K562 (cell line): ENCODE data around the gene SLC25A4. TPM values are rescaled to one million over a fixed set of nuclear protein-coding genes. Genes with fewer than 3 reads are reported as not detected.
A peak's percentile ranks its signal among the peaks of the same experiment; 100 is the strongest.

ENCODE experiments used
- CTCFL ChIP-seq: IDR thresholded peaks from 2 replicates; pipeline ENCODE4 v1.6.1; 2011; ENCODE audit warnings: borderline replicate concordance, low read depth, mild to moderate bottlenecking, moderate library complexity, low read length; ENCODE audit not compliant: insufficient read depth, poor library complexity, severe bottlenecking
- E2F6 ChIP-seq, 2 experiments: IDR thresholded peaks; 2 replicates each; pipeline ENCODE4 v1.6.1; 2011; ENCODE audit warnings: borderline replicate concordance in 1 of 2, control low read depth in 1 of 2, low read depth in 1 of 2, low read length in 1 of 2, mild to moderate bottlenecking in 1 of 2, mixed read lengths in 1 of 2, moderate library complexity in 1 of 2; ENCODE audit not compliant: insufficient read depth in 1 of 2, insufficient read length in 1 of 2, poor library complexity in 1 of 2, severe bottlenecking in 1 of 2; ENCODE audit errors: extremely low read depth in 1 of 2
- ELF1 ChIP-seq: fragments of 200-800 bp; sonication (Bioruptor generic); IDR thresholded peaks from 2 replicates; pipeline ENCODE4 v1.6.1; 2016; ENCODE audit warnings: missing genetic modification characterization, missing compliant biosample characterization
- GABPA ChIP-seq: fragments of 200-800 bp; sonication (Bioruptor generic); conservative IDR thresholded peaks from 2 replicates; pipeline ENCODE4 v1.6.1; 2016; ENCODE audit warnings: low read depth, missing genetic modification characterization, missing compliant biosample characterization
- HEY1 ChIP-seq: fragments of 250-450 bp; sonication (Bioruptor Pico); IDR thresholded peaks from 2 replicates; pipeline ENCODE4 v1.5.0; 2020; ENCODE audit warnings: mild to moderate bottlenecking, moderate library complexity, borderline replicate concordance
- HNRNPL ChIP-seq: fragments of 200-400 bp; formaldehyde crosslinking; IDR thresholded peaks from 2 replicates; pipeline ENCODE4 v1.6.1; 2017; ENCODE audit warnings: low read depth, mild to moderate bottlenecking, low read length
- PHF21A ChIP-seq: fragments of 450-650 bp; IDR thresholded peaks from 2 replicates; pipeline ENCODE4 v1.6.1; 2017; ENCODE audit warnings: low read depth, borderline replicate concordance
- RB1 ChIP-seq: fragments of 450-650 bp; IDR thresholded peaks from 2 replicates; pipeline ENCODE4 v1.6.1; 2017; ENCODE audit warnings: low read depth, mild to moderate bottlenecking
- RHOXF2B ChIP-seq: fragments of 250-450 bp; sonication (Bioruptor Pico); conservative IDR thresholded peaks from 2 replicates; pipeline ENCODE4 v1.5.1; 2021
- SMAD1 ChIP-seq: fragments of 150-350 bp; IDR thresholded peaks from 2 replicates; pipeline ENCODE4 v1.6.1; 2014; ENCODE audit warnings: low read length, low read depth; ENCODE audit not compliant: partially characterized antibody
- SMARCE1 ChIP-seq: fragments of 450-650 bp; IDR thresholded peaks from 2 replicates; pipeline ENCODE4 v1.7.1; 2016; ENCODE audit warnings: mild to moderate bottlenecking
- SREBF2 ChIP-seq: sonication (generic); formaldehyde crosslinking; IDR thresholded peaks from 2 replicates; pipeline ENCODE4 v1.4.0; 2020; ENCODE audit warnings: mild to moderate bottlenecking, missing genetic modification reagents
- TAF7 ChIP-seq: fragments of 450-650 bp; IDR thresholded peaks from 2 replicates; pipeline ENCODE4 v1.6.1; 2016; ENCODE audit warnings: missing genetic modification characterization, missing compliant biosample characterization
- TAF9B ChIP-seq: fragments of 450-650 bp; IDR thresholded peaks from 2 replicates; pipeline ENCODE4 v1.6.1; 2018; ENCODE audit warnings: mild to moderate bottlenecking; ENCODE audit not compliant: partially characterized antibody
- ZBED1 ChIP-seq: IDR thresholded peaks from 2 replicates; pipeline ENCODE4 v1.6.1; 2014
- ZNF586 ChIP-seq: fragments of 450-650 bp; formaldehyde crosslinking; conservative IDR thresholded peaks from 2 replicates; pipeline ENCODE4 v1.4.0; 2020; ENCODE audit warnings: mild to moderate bottlenecking, moderate library complexity
- ZNF668 ChIP-seq: fragments of 250-450 bp; sonication (Bioruptor Pico); IDR thresholded peaks from 2 replicates; pipeline ENCODE4 v1.8.0; 2022; ENCODE audit warnings: mild to moderate bottlenecking, inconsistent platforms
- ZNF699 ChIP-seq: fragments of 250-450 bp; sonication (Bioruptor Pico); IDR thresholded peaks from 2 replicates; pipeline ENCODE4 v1.8.0; 2021; ENCODE audit warnings: mild to moderate bottlenecking, moderate library complexity; ENCODE audit not compliant: insufficient replicate concordance
- polyA plus RNA-seq, 8 experiments: library from polyadenylated mRNA; depleted of rRNA in 4 of 8; stranded (reverse) in 5 of 8; unstranded in 3 of 8; fragments of >200 nt; fragmentation: Nextera tagmentation in 2 of 8; fragmentation: Illumina TruSeq in 1 of 8; extraction: Ambion mirVana in 2 of 8; extraction: Trizol in 1 of 8; gene quantifications; 2 replicates each; pipeline versions ENCODE4 v1.2.1 to v1.2.3, GENCODE V29; 2011 to 2014; ENCODE audit warnings: inconsistent platforms in 1 of 8, missing spikeins in 1 of 8
- total RNA-seq, 7 experiments: library from RNA; depleted of rRNA in 6 of 7; stranded (reverse); fragments of >200 nt in 6 of 7; fragmentation: Illumina TruSeq in 2 of 7; extraction: Trizol in 2 of 7; gene quantifications; 2 replicates each; pipeline versions ENCODE4 v1.2.1 to v1.2.3, GENCODE V29; 2011 to 2021; ENCODE audit warnings: low replicate concordance in 1 of 7
- TF ChIP-seq, protein P1 (sequence below), 2 experiments: IDR thresholded peaks in 1 of 2; conservative IDR thresholded peaks in 1 of 2; 2 replicates each; pipeline ENCODE4 v1.6.1; 2016; ENCODE audit warnings: low read depth in 2 of 2, mild to moderate bottlenecking in 1 of 2, missing compliant biosample characterization in 1 of 2, missing genetic modification characterization in 1 of 2, moderate library complexity in 1 of 2
- TF ChIP-seq, protein P2 (sequence below), 2 experiments: fragments of 450-650 bp; conservative IDR thresholded peaks; 2 replicates each; pipeline ENCODE4 v1.6.1; 2017; ENCODE audit warnings: mild to moderate bottlenecking in 2 of 2, moderate library complexity in 2 of 2

Gene SLC25A4
- total and polyA plus RNA-seq, 9 of the 15 experiments (the other 6 are each of a cell fraction or from before 2014, with no cell fraction given): 8.3 to 28.6 (median 19.5) TPM

GRCh38 chr4:185142912-185143600 is at the start of gene SLC25A4 (continued):
- TF ChIP-seq, protein P1, sequence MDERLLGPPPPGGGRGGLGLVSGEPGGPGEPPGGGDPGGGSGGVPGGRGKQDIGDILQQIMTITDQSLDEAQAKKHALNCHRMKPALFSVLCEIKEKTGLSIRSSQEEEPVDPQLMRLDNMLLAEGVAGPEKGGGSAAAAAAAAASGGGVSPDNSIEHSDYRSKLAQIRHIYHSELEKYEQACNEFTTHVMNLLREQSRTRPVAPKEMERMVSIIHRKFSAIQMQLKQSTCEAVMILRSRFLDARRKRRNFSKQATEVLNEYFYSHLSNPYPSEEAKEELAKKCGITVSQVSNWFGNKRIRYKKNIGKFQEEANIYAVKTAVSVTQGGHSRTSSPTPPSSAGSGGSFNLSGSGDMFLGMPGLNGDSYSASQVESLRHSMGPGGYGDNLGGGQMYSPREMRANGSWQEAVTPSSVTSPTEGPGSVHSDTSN (CRISPR knock-in tag; IDR thresholded peaks at IDR 0.05; ENCODE audit: low read depth): no peak
- TF ChIP-seq, protein P1 (tag; conservative IDR thresholded peaks at IDR 0.05; ENCODE audit: low read depth): no peak
- TF ChIP-seq ZNF699 (CRISPR knock-in tag) (no peak), GABPA (tag) (peak; percentile 66), RB1 (peak; percentile 84), ZNF586 (CRISPR knock-in tag) (no peak), PHF21A (peak; percentile 77; the same call in 1 of the 2 replicates), E2F6 (IDR thresholded peaks at IDR 0.05; ENCODE audit: borderline replicate concordance in 1 of 2, extremely low read depth in 1 of 2, insufficient read depth in 1 of 2, insufficient read length in 1 of 2, low read depth in 1 of 2, low read length in 1 of 2, poor library complexity in 1 of 2, severe bottlenecking in 1 of 2) (peak; percentile 70 to 84), SMAD1 (no peak), HNRNPL (peak; percentile 99), SREBF2 (CRISPR knock-in tag) (no peak), ELF1 (tag) (peak; percentile 82), TAF9B (no peak), ZBED1 (no peak), TAF7 (tag) (no peak), SMARCE1 (no peak), HEY1 (CRISPR knock-in tag) (no peak), ZNF668 (CRISPR knock-in tag) (no peak), CTCFL (peak; percentile 99), RHOXF2B (CRISPR knock-in tag) (no peak)
- TF ChIP-seq, protein P2, sequence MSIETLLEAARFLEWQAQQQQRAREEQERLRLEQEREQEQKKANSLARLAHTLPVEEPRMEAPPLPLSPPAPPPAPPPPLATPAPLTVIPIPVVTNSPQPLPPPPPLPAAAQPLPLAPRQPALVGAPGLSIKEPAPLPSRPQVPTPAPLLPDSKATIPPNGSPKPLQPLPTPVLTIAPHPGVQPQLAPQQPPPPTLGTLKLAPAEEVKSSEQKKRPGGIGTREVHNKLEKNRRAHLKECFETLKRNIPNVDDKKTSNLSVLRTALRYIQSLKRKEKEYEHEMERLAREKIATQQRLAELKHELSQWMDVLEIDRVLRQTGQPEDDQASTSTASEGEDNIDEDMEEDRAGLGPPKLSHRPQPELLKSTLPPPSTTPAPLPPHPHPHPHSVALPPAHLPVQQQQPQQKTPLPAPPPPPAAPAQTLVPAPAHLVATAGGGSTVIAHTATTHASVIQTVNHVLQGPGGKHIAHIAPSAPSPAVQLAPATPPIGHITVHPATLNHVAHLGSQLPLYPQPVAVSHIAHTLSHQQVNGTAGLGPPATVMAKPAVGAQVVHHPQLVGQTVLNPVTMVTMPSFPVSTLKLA (conservative IDR thresholded peaks at IDR 0.05): 0 out of 4 replicates have a peak, but pooled peaks of 1 of the 2 experiments have one; percentile 37
